ENCODE data around the gene BCHE.

The BCHE gene

DNA sequence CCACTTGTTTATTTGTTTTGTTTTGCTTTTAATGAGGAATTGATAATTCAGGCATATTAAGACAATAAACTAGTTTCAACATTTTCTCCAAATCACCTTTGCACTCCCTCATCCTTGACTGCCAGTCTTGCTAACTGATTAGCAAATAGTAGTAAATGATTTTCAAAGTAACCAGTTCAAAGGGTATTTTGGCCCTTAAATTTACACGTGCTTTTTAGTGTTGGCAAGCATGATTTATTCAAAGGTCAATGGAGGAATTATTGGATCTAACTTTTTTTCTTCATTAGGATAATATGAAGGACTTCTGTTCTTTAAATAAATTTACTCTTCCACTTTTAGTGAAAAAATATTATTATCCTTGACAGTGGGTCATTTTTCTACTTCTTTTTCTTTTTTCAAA, 53.8 kb downstream of the BCHE start:
- no peaks in the 10 kb centered on the region for H3K36me3 ChIP-seq (ENCODE audit: insufficient read depth, low read length)
- no peaks in the 10 kb centered on the region for H3K9me3 ChIP-seq (ENCODE audit: insufficient read depth, low read length, severe bottlenecking)
- H3K27me3 ChIP-seq (ENCODE audit: insufficient read depth, low read length, poor library complexity) = no peaks in the 10 kb centered on the region
- no peak overlapping the region for H2AFZ ChIP-seq (ENCODE audit: low read depth, low read length)
- TF ChIP-seq, protein P1, sequence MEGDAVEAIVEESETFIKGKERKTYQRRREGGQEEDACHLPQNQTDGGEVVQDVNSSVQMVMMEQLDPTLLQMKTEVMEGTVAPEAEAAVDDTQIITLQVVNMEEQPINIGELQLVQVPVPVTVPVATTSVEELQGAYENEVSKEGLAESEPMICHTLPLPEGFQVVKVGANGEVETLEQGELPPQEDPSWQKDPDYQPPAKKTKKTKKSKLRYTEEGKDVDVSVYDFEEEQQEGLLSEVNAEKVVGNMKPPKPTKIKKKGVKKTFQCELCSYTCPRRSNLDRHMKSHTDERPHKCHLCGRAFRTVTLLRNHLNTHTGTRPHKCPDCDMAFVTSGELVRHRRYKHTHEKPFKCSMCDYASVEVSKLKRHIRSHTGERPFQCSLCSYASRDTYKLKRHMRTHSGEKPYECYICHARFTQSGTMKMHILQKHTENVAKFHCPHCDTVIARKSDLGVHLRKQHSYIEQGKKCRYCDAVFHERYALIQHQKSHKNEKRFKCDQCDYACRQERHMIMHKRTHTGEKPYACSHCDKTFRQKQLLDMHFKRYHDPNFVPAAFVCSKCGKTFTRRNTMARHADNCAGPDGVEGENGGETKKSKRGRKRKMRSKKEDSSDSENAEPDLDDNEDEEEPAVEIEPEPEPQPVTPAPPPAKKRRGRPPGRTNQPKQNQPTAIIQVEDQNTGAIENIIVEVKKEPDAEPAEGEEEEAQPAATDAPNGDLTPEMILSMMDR (IDR thresholded peaks at IDR 0.05; ENCODE audit: borderline replicate concordance, extremely low read depth, low read length, poor library complexity, severe bottlenecking) = no peak
- TF ChIP-seq EZH2 (IDR thresholded peaks at IDR 0.05; ENCODE audit: borderline replicate concordance, low read depth, low read length, severe bottlenecking) = no peak
- DNase-seq (no peak), ATAC-seq (ENCODE audit: insufficient read depth, low read depth) (no peak)
- H3K79me2 ChIP-seq (ENCODE audit: insufficient read depth, low read length) = no peaks in the 10 kb centered on the region
- no peak overlapping the region for H3K4me2 ChIP-seq (ENCODE audit: insufficient read depth, low read length)
- H3K4me1 ChIP-seq (ENCODE audit: insufficient read depth, low read length) = no peaks in the 10 kb centered on the region
- no peaks in the 10 kb centered on the region for H4K20me1 ChIP-seq (ENCODE audit: insufficient read depth, low read length)
- no peak overlapping the region for H3K27ac ChIP-seq (ENCODE audit: low read length)
- no peak overlapping the region for H3K4me3 ChIP-seq (ENCODE audit: low read depth in 1 of 2, low read length in 2 of 2)
- no peak overlapping the region for H3K9ac ChIP-seq (ENCODE audit: low read depth, low read length)

DNA sequence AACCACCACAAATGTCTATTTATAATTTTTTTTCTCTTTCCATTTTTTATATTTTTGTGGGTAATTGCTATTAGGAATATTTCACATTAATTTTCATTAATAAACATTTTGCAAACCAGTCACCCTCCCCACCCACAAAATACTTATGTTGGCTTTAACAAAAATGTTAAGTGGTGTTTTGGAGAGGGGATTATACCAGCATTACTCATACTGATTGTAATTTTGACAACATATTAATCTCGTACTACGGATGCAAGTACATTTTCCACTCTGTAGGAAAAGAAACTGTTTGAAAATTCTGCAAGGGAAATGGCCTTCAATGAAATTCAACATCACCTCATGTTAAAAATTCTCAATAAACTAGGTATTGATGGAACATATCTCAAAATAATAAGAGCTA, 58.3 kb downstream of the BCHE start:
- no peak overlapping the region for H3K4me2 ChIP-seq (ENCODE audit: insufficient read depth, low read length)
- H4K20me1 ChIP-seq (ENCODE audit: insufficient read depth, low read length) = no peaks in the 10 kb centered on the region
- H3K27ac ChIP-seq (ENCODE audit: low read length) = no peak overlapping the region
- no peaks in the 10 kb centered on the region for H3K36me3 ChIP-seq (ENCODE audit: insufficient read depth, low read length)
- ATAC-seq (ENCODE audit: insufficient read depth, low read depth) = no peak
- TF ChIP-seq EZH2 (IDR thresholded peaks at IDR 0.05; ENCODE audit: borderline replicate concordance, low read depth, low read length, severe bottlenecking) = no peak
- TF ChIP-seq, protein P1 (IDR thresholded peaks at IDR 0.05; ENCODE audit: borderline replicate concordance, extremely low read depth, low read length, poor library complexity, severe bottlenecking) = no peak
- no peaks in the 10 kb centered on the region for H3K4me1 ChIP-seq (ENCODE audit: insufficient read depth, low read length)
- no peak overlapping the region for H3K4me3 ChIP-seq (ENCODE audit: low read depth in 1 of 2, low read length in 2 of 2)
- no peak for DNase-seq
- no peak overlapping the region for H2AFZ ChIP-seq (ENCODE audit: low read depth, low read length)
- no peaks in the 10 kb centered on the region for H3K9me3 ChIP-seq (ENCODE audit: insufficient read depth, low read length, severe bottlenecking)
- no peaks in the 10 kb centered on the region for H3K79me2 ChIP-seq (ENCODE audit: insufficient read depth, low read length)
- H3K27me3 ChIP-seq (ENCODE audit: insufficient read depth, low read length, poor library complexity) = no peaks in the 10 kb centered on the region
- H3K9ac ChIP-seq (ENCODE audit: low read depth, low read length) = no peak overlapping the region

DNA sequence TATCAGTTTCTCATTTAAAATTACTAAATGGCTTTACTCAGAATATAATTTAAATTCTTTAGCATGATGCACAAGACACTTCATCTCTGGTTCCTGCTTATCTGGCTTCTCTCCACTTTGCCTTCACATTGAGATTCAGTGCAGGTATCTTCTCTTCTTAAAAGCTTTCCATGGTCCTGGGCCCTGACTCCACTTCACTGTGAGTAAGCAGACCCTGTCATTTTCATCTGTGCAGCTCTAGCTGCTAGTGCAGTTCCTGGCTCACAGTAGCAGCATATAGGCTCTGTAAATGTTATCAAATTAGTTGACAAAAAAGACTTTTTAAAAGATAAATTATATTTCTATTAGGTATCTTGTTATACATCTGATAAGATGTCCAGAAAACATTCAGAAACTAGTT, 58.8 kb downstream of the BCHE start:
- H3K27ac ChIP-seq (ENCODE audit: low read length) = no peak overlapping the region
- DNase-seq = no peak
- H3K4me3 ChIP-seq (ENCODE audit: low read depth in 1 of 2, low read length in 2 of 2) = no peak overlapping the region
- H3K36me3 ChIP-seq (ENCODE audit: insufficient read depth, low read length) = no peaks in the 10 kb centered on the region
- H3K4me1 ChIP-seq (ENCODE audit: insufficient read depth, low read length) = no peaks in the 10 kb centered on the region
- no peaks in the 10 kb centered on the region for H3K79me2 ChIP-seq (ENCODE audit: insufficient read depth, low read length)
- no peak for ATAC-seq (ENCODE audit: insufficient read depth, low read depth)
- no peaks in the 10 kb centered on the region for H3K9me3 ChIP-seq (ENCODE audit: insufficient read depth, low read length, severe bottlenecking)
- no peak overlapping the region for H2AFZ ChIP-seq (ENCODE audit: low read depth, low read length)
- TF ChIP-seq, protein P1 (IDR thresholded peaks at IDR 0.05; ENCODE audit: borderline replicate concordance, extremely low read depth, low read length, poor library complexity, severe bottlenecking) = no peak
- TF ChIP-seq EZH2 (IDR thresholded peaks at IDR 0.05; ENCODE audit: borderline replicate concordance, low read depth, low read length, severe bottlenecking) = no peak
- H3K9ac ChIP-seq (ENCODE audit: low read depth, low read length) = no peak overlapping the region
- H4K20me1 ChIP-seq (ENCODE audit: insufficient read depth, low read length) = no peaks in the 10 kb centered on the region
- no peaks in the 10 kb centered on the region for H3K27me3 ChIP-seq (ENCODE audit: insufficient read depth, low read length, poor library complexity)
- no peak overlapping the region for H3K4me2 ChIP-seq (ENCODE audit: insufficient read depth, low read length)

DNA sequence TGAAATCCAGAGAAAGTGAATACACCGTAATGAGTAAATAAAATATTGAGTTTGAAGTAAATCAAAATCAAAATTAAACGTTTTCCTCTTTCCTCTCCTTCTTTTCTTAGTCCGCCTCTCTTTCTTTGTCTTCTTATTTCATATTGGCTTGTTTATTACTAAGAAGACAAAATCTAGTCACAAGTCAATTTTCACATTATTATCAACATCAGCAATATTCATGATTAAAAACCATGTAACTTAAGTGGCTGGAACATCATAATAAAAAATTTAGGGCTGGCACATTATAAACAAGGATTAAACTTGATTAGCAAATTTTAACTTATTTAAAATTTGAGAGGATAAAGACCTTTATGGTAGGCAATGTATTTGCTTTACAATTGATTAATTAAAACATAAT, 61.4 kb downstream of the BCHE start:
- Histone ChIP-seq H3K9me3 (ENCODE audit: insufficient read depth, low read length, severe bottlenecking) (no peaks in the 10 kb centered on the region), H3K36me3 (ENCODE audit: insufficient read depth, low read length) (no peaks in the 10 kb centered on the region), H3K4me3 (ENCODE audit: low read depth in 1 of 2, low read length in 2 of 2) (no peak overlapping the region), H4K20me1 (ENCODE audit: insufficient read depth, low read length) (no peaks in the 10 kb centered on the region), H3K4me2 (ENCODE audit: insufficient read depth, low read length) (no peak overlapping the region), H2AFZ (ENCODE audit: low read depth, low read length) (no peak overlapping the region), H3K27me3 (ENCODE audit: insufficient read depth, low read length, poor library complexity) (no peaks in the 10 kb centered on the region), H3K4me1 (ENCODE audit: insufficient read depth, low read length) (peaks cover 6% of the 10 kb centered on the region), H3K27ac (ENCODE audit: low read length) (no peak overlapping the region), H3K79me2 (ENCODE audit: insufficient read depth, low read length) (no peaks in the 10 kb centered on the region), H3K9ac (ENCODE audit: low read depth, low read length) (no peak overlapping the region)
- DNase-seq (no peak), ATAC-seq (ENCODE audit: insufficient read depth, low read depth) (no peak)
- TF ChIP-seq EZH2 (IDR thresholded peaks at IDR 0.05; ENCODE audit: borderline replicate concordance, low read depth, low read length, severe bottlenecking) = no peak
- TF ChIP-seq, protein P1 (IDR thresholded peaks at IDR 0.05; ENCODE audit: borderline replicate concordance, extremely low read depth, low read length, poor library complexity, severe bottlenecking) = no peak
